Peyer's patch (tissue), 4 donors: ENCODE results near the gene SUGCT. TPM values are rescaled to one million over a fixed set of nuclear protein-coding genes. Genes with fewer than 3 reads are reported as not detected.

Experiments
- DNase-seq, 3 donors: peaks; one replicate each; pipeline ENCODE4 v3.0.0-alpha.2; 2017 to 2019
- H3K27ac ChIP-seq, 4 donors: fragments of 200-600 bp; sonication (generic); one replicate each; pipeline ENCODE4 v1.5.1; 2016 to 2019
- H3K27me3 ChIP-seq, 2 donors: fragments of 200-600 bp; sonication (generic); one replicate each; pipeline ENCODE4 v1.5.1; 2019
- H3K36me3 ChIP-seq, 3 donors: fragments of 200-600 bp; sonication (generic); one replicate each; pipeline ENCODE4 v1.5.1; 2016 to 2019
- H3K4me1 ChIP-seq, 4 donors: fragments of 200-600 bp; sonication (generic); one replicate each; pipeline ENCODE4 v1.5.1; 2016 to 2019
- H3K4me3 ChIP-seq, 4 donors: fragments of 200-600 bp; sonication (generic); 1 replicate in 3 of 4; 2 replicates in 1 of 4; pipeline ENCODE4 v1.5.1; 2016 to 2019; ENCODE audit warnings: mild to moderate bottlenecking in 1 of 4
- H3K9me3 ChIP-seq, 4 donors: fragments of 200-600 bp; sonication (generic); one replicate each; pipeline ENCODE4 v1.5.1; 2016 to 2019; ENCODE audit warnings: mild to moderate bottlenecking in 1 of 4
- POLR2A ChIP-seq, 2 donors: fragments of 450-650 bp; IDR thresholded peaks; one replicate each; pipeline ENCODE4 v1.5.1; 2017; ENCODE audit warnings: antibody characterized with exemption in 2 of 2, mild to moderate bottlenecking in 2 of 2, moderate library complexity in 2 of 2
- total RNA-seq, 4 donors: library from RNA; depleted of rRNA; stranded (reverse); fragments of >200 nt; gene quantifications; one replicate each; pipeline ENCODE4 v1.1.0, GENCODE V29; 2016
- TF ChIP-seq, protein P1 (sequence below), 6 experiments: fragments of 450-650 bp in 4 of 6; fragments of 200-600 bp in 2 of 6; sonication (generic) in 1 of 6; IDR thresholded peaks; one replicate each; pipeline ENCODE4 v1.5.1; 2017 to 2019; ENCODE audit warnings: antibody characterized with exemption in 6 of 6, mild to moderate bottlenecking in 3 of 6, moderate library complexity in 1 of 6

Gene SUGCT
- total RNA-seq, 4 donors from 2014 or later, result 6.4 to 8.9 (median 8.3) TPM; not detected in 1

DNA sequence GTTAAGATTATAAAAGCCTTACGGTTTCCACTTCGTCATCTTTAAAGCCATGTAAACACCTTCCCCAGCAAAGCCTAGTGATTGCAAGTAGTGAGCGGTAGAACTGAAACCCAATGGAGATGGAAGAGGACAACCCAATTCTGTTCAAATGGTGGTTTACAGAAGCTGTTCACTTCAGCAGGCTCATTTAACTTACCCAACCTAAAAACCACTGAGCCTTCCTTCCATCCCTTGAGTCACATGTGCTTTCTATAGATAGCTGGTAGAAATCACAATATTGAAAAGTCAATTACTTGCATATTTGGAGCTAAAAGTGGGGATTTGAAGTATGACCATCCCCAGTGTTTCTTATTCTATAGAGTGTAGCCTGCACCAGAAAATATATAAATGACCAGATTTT lies 667.7 kb downstream of the SUGCT start:
- H3K4me1 ChIP-seq, result peaks cover 0 to 9% (median 0%) of the 10 kb centered on the region in 4 donors
- DNase-seq, result no peak
- H3K4me3 ChIP-seq, result no peak overlapping the region
- H3K27me3 ChIP-seq, result no peaks in the 10 kb centered on the region
- TF ChIP-seq, protein P1, sequence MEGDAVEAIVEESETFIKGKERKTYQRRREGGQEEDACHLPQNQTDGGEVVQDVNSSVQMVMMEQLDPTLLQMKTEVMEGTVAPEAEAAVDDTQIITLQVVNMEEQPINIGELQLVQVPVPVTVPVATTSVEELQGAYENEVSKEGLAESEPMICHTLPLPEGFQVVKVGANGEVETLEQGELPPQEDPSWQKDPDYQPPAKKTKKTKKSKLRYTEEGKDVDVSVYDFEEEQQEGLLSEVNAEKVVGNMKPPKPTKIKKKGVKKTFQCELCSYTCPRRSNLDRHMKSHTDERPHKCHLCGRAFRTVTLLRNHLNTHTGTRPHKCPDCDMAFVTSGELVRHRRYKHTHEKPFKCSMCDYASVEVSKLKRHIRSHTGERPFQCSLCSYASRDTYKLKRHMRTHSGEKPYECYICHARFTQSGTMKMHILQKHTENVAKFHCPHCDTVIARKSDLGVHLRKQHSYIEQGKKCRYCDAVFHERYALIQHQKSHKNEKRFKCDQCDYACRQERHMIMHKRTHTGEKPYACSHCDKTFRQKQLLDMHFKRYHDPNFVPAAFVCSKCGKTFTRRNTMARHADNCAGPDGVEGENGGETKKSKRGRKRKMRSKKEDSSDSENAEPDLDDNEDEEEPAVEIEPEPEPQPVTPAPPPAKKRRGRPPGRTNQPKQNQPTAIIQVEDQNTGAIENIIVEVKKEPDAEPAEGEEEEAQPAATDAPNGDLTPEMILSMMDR (IDR thresholded peaks at IDR 0.05), result no peak
- TF ChIP-seq POLR2A (IDR thresholded peaks at IDR 0.05), result no peak
- no peaks in the 10 kb centered on the region for H3K36me3 ChIP-seq
- H3K9me3 ChIP-seq, result no peaks in the 10 kb centered on the region
- no peak overlapping the region for H3K27ac ChIP-seq

DNA sequence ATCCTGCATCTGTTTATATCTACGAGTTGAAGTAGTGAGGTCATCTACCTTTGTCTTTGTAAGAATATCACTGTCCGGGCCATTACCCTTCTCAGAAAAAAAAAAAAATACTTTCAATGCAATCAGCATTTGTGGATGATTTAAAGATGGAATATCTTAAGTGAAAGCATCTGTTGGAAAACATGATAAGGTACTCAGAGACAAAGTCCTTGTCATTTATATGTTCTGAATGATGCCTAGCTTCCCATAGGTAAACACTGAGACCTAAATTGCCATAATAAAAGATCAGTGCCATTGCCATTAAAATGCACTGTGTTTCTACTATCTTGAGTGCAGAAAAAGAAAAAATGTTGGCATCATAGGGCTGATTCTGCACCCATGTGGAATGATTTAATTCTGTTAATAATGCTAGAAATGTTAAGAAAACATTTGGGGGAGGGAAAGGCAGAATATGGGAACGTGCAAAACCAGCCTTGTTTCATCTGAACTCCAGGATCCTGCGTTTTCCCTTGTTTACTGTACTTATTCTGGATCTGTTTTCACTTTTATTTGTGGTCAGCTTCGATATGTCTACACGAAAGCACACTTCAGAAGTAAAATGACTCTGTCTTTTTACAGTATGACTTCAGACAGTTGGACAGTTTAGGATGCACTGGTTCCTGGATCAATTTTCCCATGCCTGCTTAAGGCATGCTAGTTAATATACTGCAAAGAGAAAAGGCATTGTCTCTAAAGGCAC lies 669.8 kb downstream of the SUGCT start:
- H3K27ac ChIP-seq, result no peak overlapping the region
- no peaks in the 10 kb centered on the region for H3K27me3 ChIP-seq
- DNase-seq, result no peak
- H3K36me3 ChIP-seq, result no peaks in the 10 kb centered on the region
- H3K4me3 ChIP-seq, result no peak overlapping the region
- TF ChIP-seq POLR2A (IDR thresholded peaks at IDR 0.05), result no peak
- TF ChIP-seq, protein P1 (IDR thresholded peaks at IDR 0.05), result no peak
- peaks cover 0 to 8% (median 0%) of the 10 kb centered on the region in 4 donors for H3K4me1 ChIP-seq
- no peaks in the 10 kb centered on the region for H3K9me3 ChIP-seq

DNA sequence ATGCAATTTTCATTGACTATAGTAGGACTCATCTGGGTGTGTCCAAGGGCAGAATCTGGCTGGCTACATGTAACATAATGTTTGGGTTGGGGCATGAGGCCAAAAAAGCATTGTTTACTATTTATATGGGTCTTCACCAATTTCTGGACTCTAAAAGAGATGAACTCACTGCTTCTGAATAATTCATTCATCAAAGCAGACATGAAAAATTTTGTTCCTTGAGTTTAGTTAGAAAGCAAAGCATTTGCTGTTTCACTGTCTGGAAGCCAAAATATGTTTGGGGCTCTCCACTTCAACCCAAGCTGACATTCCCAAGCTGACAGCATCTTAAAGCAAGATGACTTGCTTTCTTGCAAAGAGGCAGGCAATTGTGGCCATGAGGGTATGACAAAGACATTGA lies 670.6 kb downstream of the SUGCT start:
- Histone ChIP-seq H3K27ac (no peak overlapping the region), H3K4me3 (no peak overlapping the region), H3K27me3 (no peaks in the 10 kb centered on the region), H3K4me1 (peaks cover 0 to 6% (median 0%) of the 10 kb centered on the region in 4 donors), H3K36me3 (no peaks in the 10 kb centered on the region), H3K9me3 (no peaks in the 10 kb centered on the region)
- DNase-seq, result no peak
- TF ChIP-seq, protein P1 (IDR thresholded peaks at IDR 0.05), result no peak
- TF ChIP-seq POLR2A (IDR thresholded peaks at IDR 0.05), result no peak

DNA sequence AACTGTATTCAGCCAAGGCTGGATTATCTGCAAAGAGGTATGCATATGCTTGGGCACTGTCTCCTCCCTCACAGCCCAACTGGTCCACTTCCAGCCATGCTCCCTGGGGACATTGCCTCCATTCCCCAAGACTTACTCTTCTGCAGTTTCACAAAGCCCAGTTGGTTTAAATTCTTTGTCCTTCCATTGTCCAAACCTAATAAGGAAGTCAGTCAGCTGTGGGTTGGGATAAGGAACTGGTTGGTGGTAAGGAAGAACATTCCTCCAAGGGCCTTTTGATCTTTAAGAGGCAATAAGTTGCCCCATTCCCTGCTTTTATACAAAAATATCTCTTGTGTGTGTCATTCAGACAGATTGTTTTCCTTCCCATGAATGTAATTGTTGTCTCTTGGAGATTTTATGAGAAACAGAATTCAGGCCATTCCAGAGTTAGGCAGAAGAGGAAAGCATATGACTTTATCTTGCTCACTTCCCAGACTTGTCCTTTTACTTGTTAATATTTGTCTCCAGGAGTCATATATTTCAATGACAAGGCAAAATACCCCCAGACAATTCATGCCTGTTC lies 673.7 kb downstream of the SUGCT start:
- TF ChIP-seq, protein P1 (IDR thresholded peaks at IDR 0.05), result no peak
- no peak for TF ChIP-seq POLR2A (IDR thresholded peaks at IDR 0.05)
- no peaks in the 10 kb centered on the region for H3K9me3 ChIP-seq
- no peak overlapping the region for H3K4me3 ChIP-seq
- no peaks in the 10 kb centered on the region for H3K36me3 ChIP-seq
- no peaks in the 10 kb centered on the region for H3K27me3 ChIP-seq
- no peak overlapping the region for H3K27ac ChIP-seq
- no peak for DNase-seq
- H3K4me1 ChIP-seq, result peaks cover 0 to 6% (median 0%) of the 10 kb centered on the region in 4 donors

DNA sequence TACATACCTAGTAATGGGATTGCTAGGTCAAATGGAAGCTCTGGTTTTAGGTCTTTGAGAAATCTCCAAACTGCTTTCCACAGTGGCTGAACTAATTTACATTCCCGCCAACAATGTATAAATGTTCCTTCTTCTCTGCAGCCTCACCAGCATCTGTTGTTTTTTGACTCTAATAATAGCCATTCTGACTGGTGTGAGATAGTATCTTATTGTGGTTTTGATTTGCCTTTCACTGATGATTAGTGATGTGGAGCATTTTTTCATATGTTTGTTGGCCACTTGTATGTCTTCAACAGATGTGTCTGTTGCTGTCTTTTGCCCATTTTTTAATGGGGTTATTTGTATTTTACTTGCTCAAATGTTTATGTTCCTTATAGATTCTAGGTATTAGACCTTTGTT lies 675.5 kb downstream of the SUGCT start:
- Histone ChIP-seq H3K9me3 (no peaks in the 10 kb centered on the region), H3K4me1 (no peaks in the 10 kb centered on the region), H3K27ac (no peak overlapping the region), H3K4me3 (no peak overlapping the region), H3K36me3 (no peaks in the 10 kb centered on the region), H3K27me3 (no peaks in the 10 kb centered on the region)
- DNase-seq, result no peak
- TF ChIP-seq POLR2A (IDR thresholded peaks at IDR 0.05), result no peak
- TF ChIP-seq, protein P1 (IDR thresholded peaks at IDR 0.05), result no peak
